Psoas muscle (tissue), 8 donors: ENCODE measurements around the gene TMOD1. TPM values are rescaled to one million over a fixed set of nuclear protein-coding genes. Genes with fewer than 3 reads are reported as not detected.

ENCODE experiments used
- ATAC-seq, 4 donors: fragments of 200-7000 bp; cut with Tn5 transposase; one replicate each; pipeline ENCODE4 v1.9.1; 2020; ENCODE audit warnings: moderate library complexity in 3 of 4, mild to moderate bottlenecking in 2 of 4
- DNase-seq, 2 donors: peaks; one replicate each; pipeline ENCODE4 v3.0.0-alpha.2; 2020
- H3K27ac ChIP-seq: fragments of 200-600 bp; one replicate; pipeline ENCODE4 v1.8.0; 2022
- H3K27me3 ChIP-seq, 3 donors: fragments of 200-600 bp in 1 of 3; one replicate each; pipeline versions ENCODE4 v1.6.1 to v1.8.0; 2013 to 2022; ENCODE audit warnings: low read length in 2 of 3, mild to moderate bottlenecking in 2 of 3, moderate library complexity in 1 of 3; ENCODE audit not compliant: insufficient read depth in 3 of 3
- H3K36me3 ChIP-seq, 2 donors: fragments of 200-600 bp in 1 of 2; one replicate each; pipeline versions ENCODE4 v1.6.1 to v1.8.0; 2013 to 2022; ENCODE audit warnings: low read depth in 1 of 2, mild to moderate bottlenecking in 1 of 2, moderate library complexity in 1 of 2; ENCODE audit not compliant: insufficient read depth in 1 of 2
- H3K4me1 ChIP-seq: fragments of 200-600 bp; one replicate; pipeline ENCODE4 v1.8.0; 2022
- H3K4me3 ChIP-seq: fragments of 200-600 bp; one replicate; pipeline ENCODE4 v1.8.0; 2022; ENCODE audit warnings: mild to moderate bottlenecking
- H3K9me3 ChIP-seq: fragments of 200-600 bp; one replicate; pipeline ENCODE4 v1.8.0; 2022
- CTCF ChIP-seq: fragments of 200-600 bp; IDR thresholded peaks from one replicate; pipeline ENCODE4 v1.8.0; 2022; ENCODE audit warnings: antibody characterized with exemption
- WGBS, 3 donors: extraction: QIAGEN DNeasy Blood & Tissue Kit; methylation state at CpG; one replicate each; pipeline versions ENCODE4 v1.1.6 to v1.1.7; 2013; 5-methylcytosine and 5-hydroxymethylcytosine counted together
- intact Hi-C, 2 donors: fragments of 100-400 bp; cut with DNase I; formaldehyde crosslinking; loops; one replicate each; pipeline versions ENCODE4 v1.11.0 to v1.14.2; 2022
- polyA plus RNA-seq, 3 donors: library from polyadenylated mRNA; stranded (reverse); fragments of 200-250 nt; gene quantifications; one replicate each; pipeline ENCODE4 v1.2.3, GENCODE V29; 2013
- total RNA-seq, 4 donors: library from RNA; stranded (reverse); fragmentation: NEBNext Ultra II Directional in 2 of 4; extraction: Animal tissue kit (Norgen Biotek cat#: 25700) in 2 of 4; gene quantifications; one replicate each; pipeline versions ENCODE4 v1.2.1 to v1.2.4, GENCODE V29; 2021 to 2023
- donor health status: healthy with polysubstance abuse.
- donor health status: DM: no; HTN: no; CAD: no; lungs with moderate emphysema.
- donor health status: Bipolar disorder and iron deficiency.
- donor health status: healthy.
- donor health status: DM: yes; HTN: yes; CAD: no.
- donor health status: DM: no; HTN: no; CAD: no.
- donor health status: DM: no; HTN: no; CAD: no.
- donor health status: DM: yes; HTN: yes; CAD: no.

Gene TMOD1
- total and polyA plus RNA-seq, 7 donors: 65.4 to 286 (median 156) TPM

DNA sequence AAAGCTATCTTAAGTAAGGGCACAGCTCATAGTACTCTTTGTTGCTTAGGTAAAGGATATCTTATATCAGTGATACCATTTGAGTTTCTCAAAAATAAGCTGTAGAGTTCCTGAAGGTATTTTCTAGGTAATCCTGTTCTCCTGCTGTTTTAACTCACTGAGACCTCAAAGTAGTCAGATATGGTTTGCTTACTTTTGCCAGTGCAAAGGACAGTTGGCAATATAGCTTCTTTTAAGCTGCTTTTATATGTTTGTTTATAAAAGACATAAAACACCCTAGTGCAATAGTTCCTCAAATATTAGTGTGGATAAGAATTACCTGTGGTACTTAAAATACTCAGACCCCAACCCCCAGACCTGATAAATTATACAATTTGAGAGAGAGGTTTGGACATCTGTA is 144.3 kb downstream of the TMOD1 start:
- Histone ChIP-seq H3K9me3 (no peaks in the 10 kb centered on the region), H3K4me1 (peaks cover under 1% of the 10 kb centered on the region), H3K27me3 (no peaks in the 10 kb centered on the region), H3K36me3 (peaks cover 16 to 92% of the 10 kb centered on the region in 2 donors), H3K27ac (no peak overlapping the region), H3K4me3 (no peak overlapping the region)
- DNase-seq: no peak
- no peak for TF ChIP-seq CTCF
- intact Hi-C loops: no loop called here
- ATAC-seq: no peak

DNA sequence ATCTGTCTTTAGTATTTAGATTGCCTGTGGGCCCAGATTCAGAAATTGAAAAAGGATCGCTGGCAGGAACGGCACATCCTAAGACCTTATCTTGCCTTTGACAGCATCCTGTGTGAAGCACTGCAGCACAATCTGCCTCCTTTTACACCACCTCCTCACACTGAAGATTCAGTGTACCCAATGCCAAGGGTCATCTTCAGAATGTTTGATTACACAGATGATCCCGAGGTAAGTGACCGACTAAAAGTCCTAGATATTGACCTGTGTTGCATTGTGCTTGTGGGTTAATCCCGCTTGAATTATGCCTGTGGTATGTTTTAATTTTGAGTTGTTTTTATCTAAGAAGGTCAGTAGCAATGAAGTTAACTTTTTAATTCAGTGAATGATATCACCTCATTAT is 146.5 kb downstream of the TMOD1 start:
- DNase-seq: no peak
- 93 to 96% (median 95%) methylated on average over 5 of the region's 5 CpGs for WGBS, 3 donors
- ATAC-seq: no peak
- TF ChIP-seq CTCF: no peak
- H3K27me3 ChIP-seq: no peaks in the 10 kb centered on the region
- no peak overlapping the region for H3K27ac ChIP-seq
- no peaks in the 10 kb centered on the region for H3K9me3 ChIP-seq
- intact Hi-C loops: no loop called here
- H3K4me3 ChIP-seq: no peak overlapping the region
- peaks cover 11% of the 10 kb centered on the region for H3K4me1 ChIP-seq
- peaks cover 16 to 83% of the 10 kb centered on the region in 2 donors for H3K36me3 ChIP-seq

Other genes starting within 250 kb of the TMOD1 start
- gene CCDC180, start 194.0 kb upstream of the TMOD1 start, total RNA-seq: 1 to 10 TPM in 1 of 4 donors, under 1 TPM in 3; 0.60 to 1.6 (median 0.80) TPM
- under 1 TPM; 0.55 to 0.79 (median 0.57) TPM for gene CCDC180, start 194.0 kb upstream of the TMOD1 start, polyA plus RNA-seq
- gene TDRD7, start 89.6 kb upstream of the TMOD1 start, total RNA-seq: 1 to 10 TPM; 3.3 to 7.0 (median 5.0) TPM
- 1 to 10 TPM; 2.3 to 9.9 (median 3.5) TPM for gene TDRD7, start 89.6 kb upstream of the TMOD1 start, polyA plus RNA-seq
- 10 to 100 TPM; 17.1 to 22.9 (median 19.4) TPM for gene TSTD2, start 131.7 kb downstream of the TMOD1 start, total RNA-seq
- 10 to 100 TPM; 16.2 to 22.7 (median 17.4) TPM for gene TSTD2, start 131.7 kb downstream of the TMOD1 start, polyA plus RNA-seq
- 10 to 100 TPM; 14.6 to 22.1 (median 17.5) TPM for gene NCBP1, start 132.2 kb downstream of the TMOD1 start, total RNA-seq
- 10 to 100 TPM in 2 of 3 donors, 1 to 10 TPM in 1; 7.1 to 11.8 (median 10.8) TPM for gene NCBP1, start 132.2 kb downstream of the TMOD1 start, polyA plus RNA-seq
- 10 to 100 TPM in 3 of 4 donors, 1 to 10 TPM in 1; 9.0 to 17.6 (median 10.9) TPM for gene XPA, start 195.7 kb downstream of the TMOD1 start, total RNA-seq
- 10 to 100 TPM in 1 of 3 donors, 1 to 10 TPM in 2; 5.2 to 12.8 (median 8.5) TPM for gene XPA, start 195.7 kb downstream of the TMOD1 start, polyA plus RNA-seq